ENCODE data around the gene LMTK2. TPM values are rescaled to one million over a fixed set of nuclear protein-coding genes. Genes with fewer than 3 reads are reported as not detected.

Gene LMTK2
- total RNA-seq, 1 donor from 2014 or later = 19.2 TPM

- H3K9me3 Mint-ChIP-seq = peaks cover 14% of the 10 kb centered on the region
- no peak for TF ChIP-seq CTCF (conservative IDR thresholded peaks at IDR 0.05)
- peaks cover 4% of the 10 kb centered on the region for H3K27me3 Mint-ChIP-seq (ENCODE audit: low read depth)
- H3K27ac Mint-ChIP-seq (ENCODE audit: unreplicated experiment) = no peak overlapping the region
- no peaks in the 10 kb centered on the region for H3K4me1 Mint-ChIP-seq
- no peak overlapping the region for H3K4me3 Mint-ChIP-seq
- peaks cover 5% of the 10 kb centered on the region for H3K36me3 Mint-ChIP-seq (ENCODE audit: low read depth)
- no peak for DNase-seq (ENCODE audit: low read depth, low spot score)
Measured at GRCh38 chr7:98100088-98100487, 6.6 kb upstream of the LMTK2 start.

GRCh38 chr7:98102170-98102569 lies 4.5 kb upstream of the LMTK2 start:
- H3K36me3 Mint-ChIP-seq (ENCODE audit: low read depth) = peaks cover 5% of the 10 kb centered on the region
- H3K4me3 Mint-ChIP-seq = no peak overlapping the region
- peaks cover 5% of the 10 kb centered on the region for H3K4me1 Mint-ChIP-seq
- H3K27ac Mint-ChIP-seq (ENCODE audit: unreplicated experiment) = no peak overlapping the region
- H3K9me3 Mint-ChIP-seq = peaks cover 9% of the 10 kb centered on the region
- no peak for DNase-seq (ENCODE audit: low read depth, low spot score)
- no peaks in the 10 kb centered on the region for H3K27me3 Mint-ChIP-seq (ENCODE audit: low read depth)
- TF ChIP-seq CTCF (conservative IDR thresholded peaks at IDR 0.05) = no peak

- TF ChIP-seq CTCF (conservative IDR thresholded peaks at IDR 0.05) = no peak
- Mint-ChIP-seq H3K27ac (ENCODE audit: unreplicated experiment) (no peak overlapping the region), H3K27me3 (ENCODE audit: low read depth) (no peaks in the 10 kb centered on the region), H3K4me1 (peaks cover 32% of the 10 kb centered on the region), H3K9me3 (peaks cover 2% of the 10 kb centered on the region), H3K4me3 (peak overlapping the region; percentile 96), H3K36me3 (ENCODE audit: low read depth) (peaks cover 2% of the 10 kb centered on the region)
- no peak for DNase-seq (ENCODE audit: low read depth, low spot score)
Measured at GRCh38 chr7:98105942-98106544, 619 bp upstream of the LMTK2 start.

- H3K4me1 Mint-ChIP-seq = peaks cover 37% of the 10 kb centered on the region
- H3K9me3 Mint-ChIP-seq = no peaks in the 10 kb centered on the region
- DNase-seq (ENCODE audit: low read depth, low spot score) = no peak
- no peaks in the 10 kb centered on the region for H3K36me3 Mint-ChIP-seq (ENCODE audit: low read depth)
- H3K27me3 Mint-ChIP-seq (ENCODE audit: low read depth) = no peaks in the 10 kb centered on the region
- TF ChIP-seq CTCF (conservative IDR thresholded peaks at IDR 0.05) = no peak
- H3K27ac Mint-ChIP-seq (ENCODE audit: unreplicated experiment) = peak overlapping the region; percentile 22
- peak overlapping the region; percentile 87 for H3K4me3 Mint-ChIP-seq
Measured at GRCh38 chr7:98107313-98107721, 655 bp downstream of the LMTK2 start.

GRCh38 chr7:98110249-98111022 lies 3.8 kb downstream of the LMTK2 start:
- Mint-ChIP-seq H3K36me3 (ENCODE audit: low read depth) (no peaks in the 10 kb centered on the region), H3K27me3 (ENCODE audit: low read depth) (no peaks in the 10 kb centered on the region), H3K27ac (ENCODE audit: unreplicated experiment) (peak overlapping the region; percentile 52), H3K4me1 (peaks cover 37% of the 10 kb centered on the region), H3K4me3 (peak overlapping the region; percentile 71), H3K9me3 (no peaks in the 10 kb centered on the region)
- TF ChIP-seq CTCF (conservative IDR thresholded peaks at IDR 0.05) = no peak
- DNase-seq (ENCODE audit: low read depth, low spot score) = no peak
